ENCODE results near the gene SPOP.

Gene SPOP

GRCh38 chr17:49613182-49613800 is 64.6 kb downstream of the SPOP start:
- DNase-seq = no peak

DNA sequence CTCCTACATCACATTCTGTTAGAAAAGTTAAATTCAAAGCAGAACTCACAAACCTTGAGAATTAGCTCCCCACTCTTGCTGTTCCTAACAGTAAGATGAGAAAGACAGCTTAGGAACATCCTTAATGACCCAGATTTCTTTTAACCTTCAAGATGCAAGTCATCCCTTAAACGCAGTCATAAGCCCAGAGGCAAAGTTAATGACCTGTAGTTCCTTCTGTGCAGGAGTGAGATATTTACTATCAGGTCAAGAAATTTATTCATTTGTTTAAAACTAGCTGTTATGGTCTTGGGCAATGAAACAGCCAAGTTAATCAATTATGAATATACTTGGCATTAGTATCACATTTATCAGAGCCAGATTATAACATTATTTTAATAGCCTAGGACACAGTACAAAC is 65.2 kb downstream of the SPOP start:
- DNase-seq = peak in 1 of 14 donors; percentile 9

- DNase-seq = no peak
Measured at GRCh38 chr17:49610883-49611584, 66.9 kb downstream of the SPOP start.

DNA sequence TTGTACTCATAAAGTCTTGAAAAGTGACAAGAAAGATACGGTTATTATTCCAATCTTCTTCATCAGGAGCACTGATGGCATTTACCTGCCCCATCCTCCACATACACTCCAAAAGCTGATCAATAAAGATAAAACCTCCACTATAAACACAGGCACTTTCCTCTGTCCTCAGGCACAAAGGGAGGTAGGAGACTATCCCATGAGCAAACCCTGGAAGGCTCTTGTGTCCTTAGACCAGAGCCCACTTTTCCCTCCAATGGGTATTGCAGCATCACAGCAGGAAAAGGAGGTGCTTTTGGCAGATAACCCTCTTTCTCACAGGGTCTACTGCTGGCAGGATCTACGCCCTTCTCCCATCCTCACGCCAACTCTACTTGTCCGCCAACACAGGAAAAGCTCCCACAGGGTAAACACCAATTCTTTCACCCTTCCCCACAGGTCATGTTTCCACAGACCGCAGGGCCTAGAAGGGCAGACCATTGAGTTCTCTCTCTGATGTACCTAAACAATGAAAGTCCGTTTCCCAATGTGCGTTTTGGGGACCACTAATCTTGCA is 73.5 kb downstream of the SPOP start:
- DNase-seq = no peak

- DNase-seq = no peak
Measured at GRCh38 chr17:49603720-49604119, 74.2 kb downstream of the SPOP start.

DNA sequence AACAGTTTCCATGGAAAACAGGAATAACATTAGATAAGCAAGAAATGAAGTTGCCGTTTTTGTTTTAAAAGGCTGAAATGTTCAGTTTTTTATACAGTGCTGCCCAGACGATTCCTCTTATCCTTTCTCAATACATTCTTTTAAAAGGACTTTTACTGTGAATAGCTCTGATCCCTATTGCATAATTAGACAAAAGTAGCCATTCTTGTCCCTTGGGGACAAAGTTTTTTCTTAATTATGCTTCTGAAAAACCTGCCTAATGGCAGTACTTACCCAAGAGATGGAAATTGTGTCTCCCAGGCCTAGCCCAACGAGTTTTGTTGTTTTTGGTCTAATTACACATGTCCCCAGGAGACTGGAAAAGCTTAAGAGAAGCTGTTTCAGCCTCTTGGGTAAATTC is 74.7 kb downstream of the SPOP start:
- DNase-seq = no peak

- no peak for DNase-seq
Measured at GRCh38 chr17:49602783-49603182, 75.1 kb downstream of the SPOP start.

GRCh38 chr17:49600949-49601348 is 76.9 kb downstream of the SPOP start:
- no peak for DNase-seq

DNA sequence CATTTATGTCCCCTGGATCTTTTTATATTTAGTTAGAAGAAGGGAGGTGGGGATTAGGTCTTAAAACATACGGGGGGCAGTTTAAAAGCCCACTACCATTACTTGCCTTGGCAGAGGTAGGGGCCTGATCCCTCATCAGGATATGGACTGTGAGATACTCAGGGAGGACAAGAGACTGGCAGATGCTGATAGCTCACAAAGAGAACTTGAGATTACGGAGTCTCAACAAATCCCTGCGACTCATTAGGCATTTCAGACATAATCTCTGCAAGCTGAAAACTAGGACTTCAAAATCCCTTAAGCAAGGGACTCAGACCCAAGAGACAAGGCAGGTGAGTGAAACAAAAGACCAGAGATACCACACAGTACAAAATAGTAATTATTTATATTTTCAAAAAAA is 79.0 kb downstream of the SPOP start:
- DNase-seq = no peak

DNA sequence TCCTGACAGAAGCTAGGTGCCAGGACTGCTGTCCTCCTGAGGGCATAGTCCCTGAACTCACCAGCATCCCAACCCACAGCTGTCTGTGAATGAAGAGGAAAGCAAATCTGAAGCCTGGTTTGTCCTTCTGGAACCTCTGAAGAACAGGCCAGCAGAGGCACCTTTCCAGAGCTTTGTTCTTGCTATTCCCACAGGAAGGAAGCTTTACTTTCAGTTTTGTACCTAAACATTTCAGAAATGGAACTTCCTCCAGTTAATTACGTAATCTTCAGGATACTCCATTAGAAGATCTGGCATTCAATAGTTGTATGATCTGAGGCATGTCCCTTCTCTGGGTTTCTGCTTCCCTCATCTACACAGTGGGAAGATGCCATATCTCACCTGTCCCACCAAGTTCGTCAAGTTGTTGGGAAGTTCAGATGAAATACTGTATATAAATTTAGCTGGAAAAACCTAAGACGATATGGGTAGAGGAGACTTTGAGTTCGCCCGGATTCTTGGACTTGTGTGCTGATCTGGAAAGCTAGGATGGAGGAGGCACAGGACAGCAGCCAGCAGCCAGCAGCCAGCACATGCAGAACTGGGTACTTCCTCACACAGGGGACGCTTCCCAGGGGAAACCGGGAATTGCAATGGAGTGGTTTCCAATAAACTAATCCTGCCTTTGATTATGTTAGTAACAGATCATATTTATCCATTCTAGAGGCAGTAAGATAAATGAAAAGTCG is 79.8 kb downstream of the SPOP start:
- peak in 1 of 14 donors; percentile 25 for DNase-seq

GRCh38 chr17:49597436-49597835 is 80.5 kb downstream of the SPOP start:
- DNase-seq = no peak

DNA sequence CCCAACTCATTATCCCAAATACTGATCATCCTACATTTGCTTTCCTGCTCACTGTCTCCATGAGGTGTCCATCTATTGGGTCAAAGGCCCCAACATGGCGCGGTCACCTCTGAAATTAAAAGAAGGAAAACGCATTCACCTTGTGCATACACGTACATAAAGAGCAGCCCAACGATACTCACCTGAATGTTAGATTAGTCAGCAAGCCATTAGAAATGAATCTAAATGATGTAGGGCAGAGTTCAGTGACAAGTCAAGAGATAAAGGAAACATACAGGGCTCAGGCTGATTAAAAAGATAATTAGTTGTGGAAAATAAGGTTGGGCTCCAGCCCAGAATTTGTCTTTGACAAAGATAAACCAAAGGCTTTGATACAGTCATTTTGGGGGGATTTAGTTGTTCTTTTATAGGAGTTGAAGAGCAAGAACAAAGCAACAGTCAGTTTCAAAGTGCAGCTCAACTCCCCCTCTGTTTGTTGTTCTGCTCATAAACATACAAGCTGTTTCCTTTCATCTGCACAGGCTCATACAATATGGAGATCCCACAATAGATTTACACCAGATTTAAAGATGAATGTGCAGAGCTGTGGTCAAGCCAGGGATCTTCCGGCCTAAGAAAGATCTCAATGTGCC is 81.2 kb downstream of the SPOP start:
- no peak for DNase-seq

DNA sequence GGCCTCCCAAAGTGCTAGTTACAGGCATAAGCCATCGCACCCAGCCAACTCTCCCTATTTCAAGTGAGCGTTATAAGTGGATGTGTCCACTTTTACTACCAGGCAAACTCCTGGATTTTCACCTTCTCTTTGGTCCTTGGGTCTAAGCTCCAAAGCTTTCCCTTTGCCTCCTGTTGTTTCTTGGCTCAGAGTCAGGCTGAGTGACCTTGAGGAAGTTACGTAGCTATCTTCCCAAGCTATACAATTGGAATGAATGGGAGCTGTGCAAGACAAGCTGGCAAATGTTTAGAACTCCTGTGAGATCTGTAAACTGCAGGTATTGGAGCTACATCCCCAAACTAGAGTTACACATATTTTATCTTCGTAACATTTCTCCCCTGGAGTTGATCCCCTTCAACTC is 81.9 kb downstream of the SPOP start:
- DNase-seq = no peak

DNA sequence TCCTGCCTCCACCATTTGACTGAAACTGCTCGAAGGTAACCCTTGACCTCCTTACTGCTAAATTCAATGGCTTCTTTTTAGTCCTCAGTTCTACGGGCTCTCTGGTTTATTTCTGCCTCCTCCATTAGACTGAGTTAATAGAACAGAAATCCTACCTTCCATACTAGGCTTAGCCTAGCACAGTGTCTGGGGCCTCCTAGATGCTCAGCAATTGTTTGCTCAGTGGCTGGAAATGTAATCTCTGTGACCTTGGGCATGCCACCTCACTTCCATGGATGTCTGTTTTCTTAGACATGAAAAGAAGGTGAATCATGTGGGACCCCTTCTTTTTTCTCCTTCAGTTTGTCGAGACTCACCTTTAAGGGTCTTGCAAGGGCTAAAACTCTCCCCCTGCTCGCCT is 82.6 kb downstream of the SPOP start:
- no peak for DNase-seq

DNA sequence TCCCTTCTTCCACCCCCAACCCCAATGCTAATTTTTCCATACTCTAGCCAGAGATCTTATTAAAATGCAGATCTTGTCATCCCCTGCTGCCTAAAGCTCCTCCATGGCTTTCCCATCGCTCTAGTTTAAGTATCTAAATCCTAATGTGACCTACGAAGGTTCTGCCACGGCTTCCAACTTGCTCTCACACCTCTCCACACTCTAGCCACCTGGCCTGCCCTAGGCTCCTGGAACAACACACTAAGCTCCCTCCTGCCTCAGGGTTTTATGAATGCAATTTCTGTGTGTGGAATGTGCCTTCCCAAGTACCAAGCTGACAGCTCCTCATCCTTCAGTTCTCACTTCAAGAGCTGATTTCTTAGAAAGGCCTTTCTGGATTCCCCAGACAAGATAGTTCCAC is 85.6 kb downstream of the SPOP start:
- no peak for DNase-seq

DNA sequence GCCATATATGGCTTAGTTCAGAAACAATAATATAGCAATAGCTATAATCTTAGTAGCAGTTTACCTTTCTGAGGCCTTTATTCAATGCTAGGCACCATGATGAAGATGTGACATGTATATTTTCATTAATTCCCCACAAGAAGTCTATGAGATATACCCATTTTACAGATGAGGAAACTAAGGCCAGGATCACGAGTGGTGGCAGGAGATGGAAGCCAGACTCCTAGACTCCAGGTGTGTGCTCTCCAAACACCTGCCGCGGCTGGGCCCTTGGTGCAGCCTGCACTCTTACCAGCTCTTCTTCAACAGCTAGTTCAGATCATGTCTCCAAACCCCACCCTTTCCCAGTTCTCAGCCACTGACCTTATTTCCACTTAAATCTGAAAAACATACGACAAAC is 87.0 kb downstream of the SPOP start:
- no peak for DNase-seq

GRCh38 chr17:49589577-49589927 is 88.3 kb downstream of the SPOP start:
- peak in 1 of 14 donors; percentile 76 for DNase-seq

- peak in 1 of 14 donors; percentile 49 for DNase-seq
Measured at GRCh38 chr17:49588726-49589576, 88.9 kb downstream of the SPOP start.

GRCh38 chr17:49588312-49588711 is 89.6 kb downstream of the SPOP start:
- peak in 1 of 14 donors; percentile 49 for DNase-seq

- DNase-seq = peak in 1 of 14 donors; percentile 42
Measured at GRCh38 chr17:49587366-49588073, 90.4 kb downstream of the SPOP start.

- peak in 1 of 14 donors; percentile 18 for DNase-seq
Measured at GRCh38 chr17:49585422-49586027, 92.4 kb downstream of the SPOP start.
